DOHH2 (cell line): Measurements from ENCODE around the gene SAMD1.

Source experiments
- EZH2phosphoT487 ChIP-seq: fragments of 200-600 bp; sonication (generic); IDR thresholded peaks from 2 replicates; pipeline ENCODE4 v1.6.1; 2017; ENCODE audit warnings: borderline replicate concordance, mild to moderate bottlenecking, antibody characterized with exemption, low read length, moderate library complexity, mixed read lengths
- TF ChIP-seq, protein P1 (sequence below): fragments of 200-600 bp; sonication (generic); IDR thresholded peaks from one replicate; pipeline ENCODE4 v1.5.1; 2014; ENCODE audit warnings: antibody characterized with exemption, mild to moderate bottlenecking, low read depth, low read length; ENCODE audit not compliant: poor library complexity, severe bottlenecking

GRCh38 chr19:14119644-14120496 lies 29.3 kb upstream of the SAMD1 start:
- TF ChIP-seq, protein P1, sequence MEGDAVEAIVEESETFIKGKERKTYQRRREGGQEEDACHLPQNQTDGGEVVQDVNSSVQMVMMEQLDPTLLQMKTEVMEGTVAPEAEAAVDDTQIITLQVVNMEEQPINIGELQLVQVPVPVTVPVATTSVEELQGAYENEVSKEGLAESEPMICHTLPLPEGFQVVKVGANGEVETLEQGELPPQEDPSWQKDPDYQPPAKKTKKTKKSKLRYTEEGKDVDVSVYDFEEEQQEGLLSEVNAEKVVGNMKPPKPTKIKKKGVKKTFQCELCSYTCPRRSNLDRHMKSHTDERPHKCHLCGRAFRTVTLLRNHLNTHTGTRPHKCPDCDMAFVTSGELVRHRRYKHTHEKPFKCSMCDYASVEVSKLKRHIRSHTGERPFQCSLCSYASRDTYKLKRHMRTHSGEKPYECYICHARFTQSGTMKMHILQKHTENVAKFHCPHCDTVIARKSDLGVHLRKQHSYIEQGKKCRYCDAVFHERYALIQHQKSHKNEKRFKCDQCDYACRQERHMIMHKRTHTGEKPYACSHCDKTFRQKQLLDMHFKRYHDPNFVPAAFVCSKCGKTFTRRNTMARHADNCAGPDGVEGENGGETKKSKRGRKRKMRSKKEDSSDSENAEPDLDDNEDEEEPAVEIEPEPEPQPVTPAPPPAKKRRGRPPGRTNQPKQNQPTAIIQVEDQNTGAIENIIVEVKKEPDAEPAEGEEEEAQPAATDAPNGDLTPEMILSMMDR: no peak
- TF ChIP-seq EZH2phosphoT487: no peak
